Ishikawa (cell line): ENCODE data around the gene RGL4.

Source experiments
- CREB1 ChIP-seq: IDR thresholded peaks from 2 replicates; pipeline ENCODE4 v1.6.1; 2012; ENCODE audit warnings: low read depth
- EGR1 ChIP-seq: IDR thresholded peaks from 2 replicates; pipeline ENCODE4 v1.6.1; 2012
- EP300 ChIP-seq: IDR thresholded peaks from 2 replicates; pipeline ENCODE4 v1.6.1; 2012; ENCODE audit warnings: borderline replicate concordance
- FOXM1 ChIP-seq: IDR thresholded peaks from 2 replicates; pipeline ENCODE4 v1.6.1; 2012; ENCODE audit warnings: low read depth, borderline replicate concordance
- NFIC ChIP-seq: IDR thresholded peaks from 2 replicates; pipeline ENCODE4 v1.6.1; 2012
- RAD21 ChIP-seq: IDR thresholded peaks from 2 replicates; pipeline ENCODE4 v1.6.1; 2012; ENCODE audit warnings: low read depth
- TAF1 ChIP-seq: IDR thresholded peaks from 2 replicates; pipeline ENCODE4 v1.6.1; 2012; ENCODE audit warnings: low read depth, mild to moderate bottlenecking
- TCF12 ChIP-seq: IDR thresholded peaks from 2 replicates; pipeline ENCODE4 v1.6.1; 2012; ENCODE audit warnings: low read depth
- TEAD4 ChIP-seq: IDR thresholded peaks from 2 replicates; pipeline ENCODE4 v1.6.1; 2012
- YY1 ChIP-seq: IDR thresholded peaks from 2 replicates; pipeline ENCODE4 v1.6.1; 2012; ENCODE audit warnings: low read depth
- TF ChIP-seq, protein P1 (sequence below): IDR thresholded peaks from 2 replicates; pipeline ENCODE4 v1.6.1; 2012; ENCODE audit warnings: low read depth, mild to moderate bottlenecking
- TF ChIP-seq, protein P2 (sequence below): IDR thresholded peaks from 2 replicates; pipeline ENCODE4 v1.6.1; 2012
- TF ChIP-seq, protein P3 (sequence below): IDR thresholded peaks from 2 replicates; pipeline ENCODE4 v1.6.1; 2012

Gene RGL4

DNA sequence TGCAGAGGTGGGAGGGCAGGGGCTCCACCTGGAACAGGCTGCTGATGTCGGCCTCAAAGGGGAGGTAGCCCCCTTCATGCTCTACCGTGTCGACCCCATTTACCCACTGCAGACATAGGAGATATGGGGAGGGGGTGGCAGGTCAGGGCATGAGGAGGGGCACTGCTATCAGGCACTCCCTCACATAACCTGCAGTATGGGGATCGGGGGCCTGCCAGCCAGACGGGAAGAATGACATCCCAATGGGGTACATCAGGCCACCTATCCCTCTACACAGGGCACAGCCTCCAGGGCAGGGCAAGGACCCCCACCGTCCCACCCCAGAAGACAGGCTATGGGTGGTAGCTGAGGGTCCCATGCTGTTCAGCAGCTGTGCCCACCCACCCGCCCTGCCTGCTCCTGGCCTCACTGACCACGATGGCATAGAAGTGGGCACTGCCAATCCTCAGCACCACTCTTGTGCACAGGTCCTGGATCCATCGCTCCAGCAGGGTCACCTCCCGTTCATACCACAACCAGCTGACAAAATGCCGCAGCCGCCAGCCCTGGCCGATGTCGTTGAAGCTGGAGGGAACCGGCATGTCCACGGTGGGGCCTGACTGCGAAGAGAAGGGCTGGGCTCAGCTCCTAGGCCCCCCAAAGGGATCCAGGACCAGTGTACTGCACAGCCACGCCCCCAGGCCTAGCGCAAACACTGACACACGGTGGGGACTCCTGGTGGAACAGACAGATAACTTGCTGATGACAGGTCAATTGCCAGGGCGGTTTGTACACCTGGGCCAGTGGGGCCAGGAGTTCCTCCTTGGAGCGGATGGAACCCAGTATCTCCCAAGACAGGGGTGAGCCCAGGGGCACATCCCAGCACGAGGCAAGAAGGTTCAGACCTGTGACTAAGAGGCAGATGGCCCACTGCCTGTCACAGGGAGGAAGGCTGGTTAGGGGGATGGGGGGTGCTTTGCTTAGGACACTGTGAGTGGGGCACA is 24.1 kb downstream of the RGL4 start:
- TF ChIP-seq EGR1 (no peak), EP300 (no peak), TEAD4 (no peak), YY1 (no peak), TCF12 (no peak), NFIC (no peak)
- TF ChIP-seq, protein P1, sequence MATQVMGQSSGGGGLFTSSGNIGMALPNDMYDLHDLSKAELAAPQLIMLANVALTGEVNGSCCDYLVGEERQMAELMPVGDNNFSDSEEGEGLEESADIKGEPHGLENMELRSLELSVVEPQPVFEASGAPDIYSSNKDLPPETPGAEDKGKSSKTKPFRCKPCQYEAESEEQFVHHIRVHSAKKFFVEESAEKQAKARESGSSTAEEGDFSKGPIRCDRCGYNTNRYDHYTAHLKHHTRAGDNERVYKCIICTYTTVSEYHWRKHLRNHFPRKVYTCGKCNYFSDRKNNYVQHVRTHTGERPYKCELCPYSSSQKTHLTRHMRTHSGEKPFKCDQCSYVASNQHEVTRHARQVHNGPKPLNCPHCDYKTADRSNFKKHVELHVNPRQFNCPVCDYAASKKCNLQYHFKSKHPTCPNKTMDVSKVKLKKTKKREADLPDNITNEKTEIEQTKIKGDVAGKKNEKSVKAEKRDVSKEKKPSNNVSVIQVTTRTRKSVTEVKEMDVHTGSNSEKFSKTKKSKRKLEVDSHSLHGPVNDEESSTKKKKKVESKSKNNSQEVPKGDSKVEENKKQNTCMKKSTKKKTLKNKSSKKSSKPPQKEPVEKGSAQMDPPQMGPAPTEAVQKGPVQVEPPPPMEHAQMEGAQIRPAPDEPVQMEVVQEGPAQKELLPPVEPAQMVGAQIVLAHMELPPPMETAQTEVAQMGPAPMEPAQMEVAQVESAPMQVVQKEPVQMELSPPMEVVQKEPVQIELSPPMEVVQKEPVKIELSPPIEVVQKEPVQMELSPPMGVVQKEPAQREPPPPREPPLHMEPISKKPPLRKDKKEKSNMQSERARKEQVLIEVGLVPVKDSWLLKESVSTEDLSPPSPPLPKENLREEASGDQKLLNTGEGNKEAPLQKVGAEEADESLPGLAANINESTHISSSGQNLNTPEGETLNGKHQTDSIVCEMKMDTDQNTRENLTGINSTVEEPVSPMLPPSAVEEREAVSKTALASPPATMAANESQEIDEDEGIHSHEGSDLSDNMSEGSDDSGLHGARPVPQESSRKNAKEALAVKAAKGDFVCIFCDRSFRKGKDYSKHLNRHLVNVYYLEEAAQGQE = no peak
- TF ChIP-seq, protein P2, sequence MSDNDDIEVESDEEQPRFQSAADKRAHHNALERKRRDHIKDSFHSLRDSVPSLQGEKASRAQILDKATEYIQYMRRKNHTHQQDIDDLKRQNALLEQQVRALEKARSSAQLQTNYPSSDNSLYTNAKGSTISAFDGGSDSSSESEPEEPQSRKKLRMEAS = no peak
- TF ChIP-seq, protein P3, sequence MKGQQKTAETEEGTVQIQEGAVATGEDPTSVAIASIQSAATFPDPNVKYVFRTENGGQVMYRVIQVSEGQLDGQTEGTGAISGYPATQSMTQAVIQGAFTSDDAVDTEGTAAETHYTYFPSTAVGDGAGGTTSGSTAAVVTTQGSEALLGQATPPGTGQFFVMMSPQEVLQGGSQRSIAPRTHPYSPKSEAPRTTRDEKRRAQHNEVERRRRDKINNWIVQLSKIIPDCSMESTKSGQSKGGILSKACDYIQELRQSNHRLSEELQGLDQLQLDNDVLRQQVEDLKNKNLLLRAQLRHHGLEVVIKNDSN = no peak

DNA sequence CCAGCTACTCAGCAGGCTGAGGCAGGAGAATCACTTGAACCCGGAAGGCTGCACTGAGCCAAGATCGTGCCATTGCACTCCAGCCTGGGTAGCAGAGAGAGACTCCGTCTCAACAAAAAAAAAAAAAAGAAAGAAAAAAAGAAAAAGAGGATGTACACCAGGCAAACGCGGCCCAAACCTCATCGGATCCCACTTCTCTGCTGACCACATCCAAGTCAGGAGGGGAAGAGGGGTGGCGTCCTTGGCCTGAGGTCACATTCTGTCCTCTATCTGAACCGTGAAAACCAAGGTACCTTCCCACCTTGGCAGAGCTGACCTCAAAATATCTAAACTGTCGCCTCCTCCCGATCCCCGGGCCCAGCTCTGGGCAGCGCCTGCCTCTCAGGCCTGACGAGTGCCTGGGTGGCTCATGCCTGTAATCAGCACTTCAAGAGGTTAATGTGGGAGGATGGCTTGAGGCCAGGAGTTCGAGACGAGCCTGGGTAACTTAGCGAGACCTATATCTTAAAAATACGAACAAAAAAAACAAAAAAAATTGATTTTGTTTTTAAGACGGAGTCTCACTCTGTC is 25.1 kb downstream of the RGL4 start:
- TF ChIP-seq, protein P1 = no peak

GRCh38 chr22:23716811-23717801 is 26.3 kb downstream of the RGL4 start:
- TF ChIP-seq, protein P3 = peak; percentile 98
- TF ChIP-seq TAF1 = peak; percentile 71; the same call in 1 of the 2 replicates
- TF ChIP-seq CREB1 = peak; percentile 94
- TF ChIP-seq NFIC = peak; percentile 40; the same call in 1 of the 2 replicates
- no peak for TF ChIP-seq RAD21
- peak; percentile 64; the same call in 1 of the 2 replicates for TF ChIP-seq EGR1
- TF ChIP-seq EP300 = no peak; the same call in 1 of the 2 replicates
- peak; percentile 62 for TF ChIP-seq TCF12
- peak; percentile 26; the same call in 1 of the 2 replicates for TF ChIP-seq TEAD4
- TF ChIP-seq, protein P2 = peak; percentile 93
- TF ChIP-seq YY1 = peak; percentile 100
- no peak for TF ChIP-seq FOXM1

DNA sequence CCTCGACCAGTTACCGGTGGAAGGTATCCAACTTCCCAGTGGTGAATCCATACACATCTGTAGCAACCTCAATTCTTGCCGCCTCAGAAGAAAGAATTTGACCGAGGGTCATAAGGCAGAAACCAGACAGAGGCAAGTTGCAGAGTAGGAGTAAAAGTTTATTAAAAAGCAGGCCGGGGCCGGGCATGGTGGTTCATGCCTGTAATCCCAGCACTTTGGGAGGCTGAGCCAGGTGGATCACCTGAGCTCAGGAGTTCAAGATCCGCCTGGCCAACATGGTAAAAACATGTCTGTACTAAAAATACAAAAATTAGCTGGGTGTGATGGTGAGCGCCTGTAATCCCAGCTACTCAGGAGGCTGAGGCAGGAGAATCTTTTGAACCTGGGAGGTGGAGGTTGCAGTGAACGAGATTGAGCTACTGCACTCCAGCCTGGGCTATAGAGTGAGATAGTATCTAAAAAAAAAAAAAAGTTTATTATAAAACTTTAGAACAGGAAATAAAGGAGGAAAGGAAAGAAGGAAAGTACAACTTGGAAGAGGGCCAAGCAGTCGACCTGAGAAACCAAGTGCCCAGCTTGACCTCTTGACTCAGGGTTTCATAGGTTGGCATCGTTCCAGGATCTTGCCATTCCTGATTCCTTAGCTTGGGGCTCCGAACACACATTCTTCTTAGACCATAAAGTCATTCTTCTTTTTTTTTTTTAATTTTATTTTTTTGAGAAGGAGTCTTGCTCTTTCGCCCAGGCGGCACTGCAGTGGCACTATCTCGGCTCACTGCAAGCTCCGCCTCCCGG is 27.8 kb downstream of the RGL4 start:
- TF ChIP-seq NFIC (peak; percentile 71), YY1 (no peak)
- TF ChIP-seq, protein P3 = no peak
